Aorta (tissue), 5 donors: ENCODE data around the gene GLMP. TPM values are rescaled to one million over a fixed set of nuclear protein-coding genes. Genes with fewer than 3 reads are reported as not detected.

Experiments used
- ATAC-seq: fragments of 200-7000 bp; cut with Tn5 transposase; one replicate; pipeline ENCODE4 v1.9.1; 2022; ENCODE audit warnings: moderate library complexity; ENCODE audit not compliant: low FRiP score
- DNase-seq, 2 donors: peaks; one replicate each; pipeline ENCODE4 v3.0.0-alpha.2; 2020
- H3K27ac ChIP-seq, 2 donors: one replicate each; pipeline ENCODE4 v1.5.1; 2013; ENCODE audit warnings: low read length in 2 of 2, mild to moderate bottlenecking in 2 of 2, moderate library complexity in 2 of 2, control low read depth in 1 of 2, inconsistent platforms in 1 of 2, low read depth in 1 of 2
- H3K27me3 ChIP-seq, 2 donors: one replicate each; pipeline ENCODE4 v1.6.1; 2013; ENCODE audit warnings: control low read depth in 1 of 2, low read length in 1 of 2, mild to moderate bottlenecking in 1 of 2, moderate library complexity in 1 of 2; ENCODE audit not compliant: insufficient read depth in 2 of 2, control insufficient read depth in 1 of 2
- H3K36me3 ChIP-seq, 2 donors: one replicate each; pipeline ENCODE4 v1.6.1; 2013; ENCODE audit warnings: control low read depth in 1 of 2, low read length in 1 of 2, mild to moderate bottlenecking in 1 of 2; ENCODE audit not compliant: insufficient read depth in 2 of 2, control insufficient read depth in 1 of 2
- H3K4me1 ChIP-seq, 2 donors: one replicate each; pipeline ENCODE4 v1.6.1; 2013; ENCODE audit warnings: low read length in 2 of 2, control low read depth in 1 of 2, mild to moderate bottlenecking in 1 of 2, moderate library complexity in 1 of 2; ENCODE audit not compliant: insufficient read depth in 2 of 2, control insufficient read depth in 1 of 2
- H3K4me3 ChIP-seq, 2 donors: one replicate each; pipeline ENCODE4 v1.5.1; 2013; ENCODE audit warnings: low read length in 2 of 2, control low read depth in 1 of 2, mild to moderate bottlenecking in 1 of 2
- H3K9me3 ChIP-seq: one replicate; pipeline ENCODE4 v1.6.1; 2013; ENCODE audit warnings: mild to moderate bottlenecking, low read length; ENCODE audit not compliant: control insufficient read depth
- WGBS, 2 donors: extraction: QIAGEN DNeasy Blood & Tissue Kit; methylation state at CpG; one replicate each; pipeline ENCODE4 v1.1.7; 2013; 5-methylcytosine and 5-hydroxymethylcytosine counted together
- intact Hi-C, 2 donors: fragments of 100-400 bp; cut with DNase I; formaldehyde crosslinking; loops; one replicate each; pipeline versions ENCODE4 v1.14.2 to v1.15.0; 2022
- polyA plus RNA-seq, 2 donors: library from polyadenylated mRNA; stranded (reverse); fragments of 200-250 nt; gene quantifications; one replicate each; pipeline ENCODE4 v1.2.3, GENCODE V29; 2013
- total RNA-seq, 2 donors: library from RNA; stranded (reverse); fragmentation: NEBNext Ultra II Directional; extraction: Animal tissue kit (Norgen Biotek cat#: 25700); gene quantifications; one replicate each; pipeline ENCODE4 v1.2.1, GENCODE V29; 2021
- donor health status: healthy with polysubstance abuse.
- donor health status: Bipolar disorder and iron deficiency.
- donor health status: DM: no; HTN: no; CAD: no.
- donor health status: DM: no; HTN: no; CAD: no.
- donor health status: DM: yes; HTN: yes; CAD: no.

GLMP gene
- total and polyA plus RNA-seq, 4 donors: 36.4 to 57.1 (median 46.5) TPM

- Histone ChIP-seq H3K4me3 (peak within 1 kb of the TSS; percentile 68 to 90), H3K9me3 (no peaks in the 10 kb centered on the region), H3K27ac (peak within 1 kb of the TSS in 1 of 2 donors; percentile 34), H3K27me3 (no peaks in the 10 kb centered on the region), H3K36me3 (peaks cover 0 to 2% of the 10 kb centered on the region in 2 donors), H3K4me1 (peaks cover 0 to 8% of the 10 kb centered on the region in 2 donors)
- intact Hi-C loops: no loop called here
- WGBS, 2 donors: 0 to 1% methylated on average over 44 to 50 of the region's 50 CpGs
- peak; percentile 97 for ATAC-seq
- DNase-seq: peak; percentile 98 to 99
Observed at GRCh38 chr1:156282479-156283222, 12.8 kb downstream of the GLMP start, which contains the start of gene SMG5. SMG5 (minus strand) TSS chr1:156282825; CDS start chr1:156282680, 145 bp downstream.

- peaks cover 0 to 2% of the 10 kb centered on the region in 2 donors for H3K36me3 ChIP-seq
- no peaks in the 10 kb centered on the region for H3K9me3 ChIP-seq
- H3K4me3 ChIP-seq: peak overlapping the region; percentile 67 to 90
- H3K4me1 ChIP-seq: peaks cover 0 to 8% of the 10 kb centered on the region in 2 donors
- no peaks in the 10 kb centered on the region for H3K27me3 ChIP-seq
- ATAC-seq (peak; percentile 2), DNase-seq (peak in 1 of 2 donors; percentile 37)
- H3K27ac ChIP-seq: no peak overlapping the region
- WGBS, 2 donors: 7% methylated on average over 22 of the region's 22 CpGs
- intact Hi-C loops: no loop called here
Observed at GRCh38 chr1:156281693-156282478, 13.6 kb downstream of the GLMP start.

- ATAC-seq (no peak), DNase-seq (peak in 1 of 2 donors; percentile 57)
- Histone ChIP-seq H3K36me3 (peaks cover 0 to 3% of the 10 kb centered on the region in 2 donors), H3K4me1 (peaks cover 0 to 8% of the 10 kb centered on the region in 2 donors), H3K27me3 (no peaks in the 10 kb centered on the region), H3K27ac (no peak overlapping the region), H3K4me3 (no peak overlapping the region), H3K9me3 (no peaks in the 10 kb centered on the region)
- 5 to 8% methylated on average over 8 of the region's 8 CpGs for WGBS, 2 donors
- intact Hi-C loops: no loop called here
Observed at GRCh38 chr1:156281281-156281680, 14.2 kb downstream of the GLMP start.

GRCh38 chr1:156279837-156280236, 15.6 kb downstream of the GLMP start:
- no peak for ATAC-seq
- Histone ChIP-seq H3K4me1 (peaks cover 0 to 8% of the 10 kb centered on the region in 2 donors), H3K27ac (no peak overlapping the region), H3K27me3 (no peaks in the 10 kb centered on the region), H3K9me3 (no peaks in the 10 kb centered on the region), H3K36me3 (peaks cover 0 to 5% of the 10 kb centered on the region in 2 donors), H3K4me3 (no peak overlapping the region)
- 79 to 87% methylated on average over 3 of the region's 3 CpGs for WGBS, 2 donors
- intact Hi-C loops: no loop called here
- no peak for DNase-seq

- Histone ChIP-seq H3K27me3 (no peaks in the 10 kb centered on the region), H3K27ac (no peak overlapping the region), H3K4me3 (no peak overlapping the region), H3K9me3 (no peaks in the 10 kb centered on the region), H3K4me1 (peaks cover 0 to 3% of the 10 kb centered on the region in 2 donors), H3K36me3 (peaks cover 6 to 18% of the 10 kb centered on the region in 2 donors)
- WGBS, 2 donors: 73 to 81% methylated on average over 6 of the region's 6 CpGs
- intact Hi-C loops: no loop called here
- ATAC-seq: no peak
- peak; percentile 3 to 50 for DNase-seq
Observed at GRCh38 chr1:156276966-156277381, 18.5 kb downstream of the GLMP start.

- intact Hi-C loops: no loop called here
- no peaks in the 10 kb centered on the region for H3K9me3 ChIP-seq
- no peak overlapping the region for H3K4me3 ChIP-seq
- no peaks in the 10 kb centered on the region for H3K27me3 ChIP-seq
- H3K27ac ChIP-seq: no peak overlapping the region
- DNase-seq (no peak), ATAC-seq (no peak)
- H3K4me1 ChIP-seq: peaks cover 0 to 2% of the 10 kb centered on the region in 2 donors
- H3K36me3 ChIP-seq: peaks cover 6 to 18% of the 10 kb centered on the region in 2 donors
Observed at GRCh38 chr1:156276532-156276931, 18.9 kb downstream of the GLMP start.

GRCh38 chr1:156270314-156270713, 25.2 kb downstream of the GLMP start:
- Histone ChIP-seq H3K27ac (no peak overlapping the region), H3K27me3 (no peaks in the 10 kb centered on the region), H3K36me3 (peaks cover 12 to 44% of the 10 kb centered on the region in 2 donors), H3K9me3 (no peaks in the 10 kb centered on the region), H3K4me3 (no peak overlapping the region), H3K4me1 (no peaks in the 10 kb centered on the region)
- ATAC-seq: no peak
- no peak for DNase-seq
- intact Hi-C loops: no loop called here
- 90 to 94% methylated on average over 3 of the region's 3 CpGs for WGBS, 2 donors

- Histone ChIP-seq H3K27me3 (no peaks in the 10 kb centered on the region), H3K4me1 (no peaks in the 10 kb centered on the region), H3K9me3 (no peaks in the 10 kb centered on the region), H3K36me3 (peaks cover 9 to 36% of the 10 kb centered on the region in 2 donors), H3K4me3 (no peak overlapping the region), H3K27ac (no peak overlapping the region)
- DNase-seq (no peak), ATAC-seq (no peak)
- WGBS, 2 donors: 70 to 71% methylated on average over 4 of the region's 4 CpGs
- intact Hi-C loops: no loop called here
Observed at GRCh38 chr1:156268336-156268735, 27.1 kb downstream of the GLMP start.
